GM18868 (cell line): ENCODE results near the gene ITGA11.

Experiments
- ATAC-seq: cut with Tn5 transposase; IDR thresholded peaks from one replicate; pipeline ENCODE4 v1.9.1; 2021; ENCODE audit warnings: mild to moderate bottlenecking, moderate library complexity; ENCODE audit not compliant: unreplicated experiment

Gene ITGA11

DNA sequence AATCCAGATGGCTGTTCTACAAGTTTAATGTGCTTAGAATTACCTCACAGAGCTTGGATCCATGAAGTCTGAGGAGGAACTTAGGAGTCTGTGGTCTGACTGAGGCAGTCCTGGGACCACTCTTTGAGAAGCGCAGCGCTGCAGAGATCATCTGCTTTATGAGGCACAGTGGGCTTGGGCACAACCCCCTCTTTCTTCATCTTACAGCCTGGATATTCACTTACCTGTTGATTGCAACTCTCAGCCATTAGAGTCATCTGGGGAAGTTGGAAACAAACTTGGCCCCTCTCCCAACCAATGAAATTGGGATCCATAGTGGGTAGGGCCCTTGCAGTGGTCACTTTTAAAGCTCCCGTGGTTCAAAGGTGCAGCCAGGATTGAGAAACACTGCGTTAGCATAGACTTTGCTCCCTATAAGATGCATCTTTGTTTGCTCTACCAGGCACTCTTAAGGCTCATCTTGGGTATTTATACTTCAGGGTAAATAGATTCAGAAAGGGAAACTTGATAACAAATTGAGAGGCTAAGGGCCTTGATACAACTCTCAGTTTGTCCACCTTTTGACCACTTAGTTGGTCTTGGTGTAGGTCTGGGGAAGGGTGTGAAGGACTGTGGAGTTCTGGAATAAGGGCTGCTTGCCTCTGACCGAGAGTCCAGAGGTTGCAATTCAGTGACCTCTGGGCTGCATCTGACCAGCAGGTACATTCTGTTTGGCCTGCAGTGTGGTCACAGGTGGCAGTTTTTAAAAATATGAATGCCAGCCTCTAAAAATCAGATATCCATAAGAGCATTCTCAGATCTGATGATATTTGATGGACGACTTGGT is 131.6 kb downstream of the ITGA11 start:
- no peak for ATAC-seq

DNA sequence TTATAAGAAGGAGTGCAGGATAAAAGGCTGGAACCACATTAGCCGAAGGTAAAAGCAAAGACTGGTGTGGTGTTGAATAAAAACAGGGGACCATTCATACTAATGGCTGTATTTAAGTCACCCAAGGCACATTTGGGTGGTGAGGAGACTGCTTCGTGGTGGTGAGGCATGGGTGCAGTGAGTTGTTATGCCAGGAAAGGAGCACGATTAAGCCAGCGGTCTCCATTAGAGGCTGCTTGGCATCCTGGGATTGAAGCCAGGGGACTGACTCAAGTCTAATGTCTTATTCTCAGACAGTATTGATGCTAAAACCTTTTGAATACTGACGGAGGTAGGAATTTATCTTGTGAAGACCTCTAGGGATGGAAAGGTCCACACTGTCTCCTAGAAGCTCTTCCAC is 132.5 kb downstream of the ITGA11 start:
- no peak for ATAC-seq

DNA sequence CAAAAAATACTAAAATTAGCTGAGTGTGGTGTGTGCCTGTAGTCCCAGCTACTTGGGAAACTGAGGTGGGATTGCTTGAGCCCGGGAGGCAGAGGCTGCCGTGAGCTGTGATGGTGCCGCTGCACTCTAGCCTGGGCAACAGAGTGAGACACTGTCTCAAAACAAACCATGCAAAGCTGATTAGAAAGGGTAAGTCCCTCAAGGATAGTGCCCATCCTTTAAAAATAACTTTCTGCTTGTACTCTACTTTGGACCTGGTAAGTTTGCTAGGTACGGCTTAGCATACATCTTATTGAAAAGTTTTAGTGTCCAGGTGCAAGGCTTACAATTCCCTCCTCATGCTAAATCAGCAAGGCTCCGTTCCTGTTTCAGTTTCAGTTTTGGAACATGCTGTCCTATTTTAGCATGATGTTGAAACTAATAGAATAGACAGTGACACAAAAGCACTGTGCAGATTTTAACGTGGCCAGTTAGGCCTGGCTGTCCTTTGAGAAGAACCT is 133.0 kb downstream of the ITGA11 start:
- ATAC-seq: peak; percentile 83

DNA sequence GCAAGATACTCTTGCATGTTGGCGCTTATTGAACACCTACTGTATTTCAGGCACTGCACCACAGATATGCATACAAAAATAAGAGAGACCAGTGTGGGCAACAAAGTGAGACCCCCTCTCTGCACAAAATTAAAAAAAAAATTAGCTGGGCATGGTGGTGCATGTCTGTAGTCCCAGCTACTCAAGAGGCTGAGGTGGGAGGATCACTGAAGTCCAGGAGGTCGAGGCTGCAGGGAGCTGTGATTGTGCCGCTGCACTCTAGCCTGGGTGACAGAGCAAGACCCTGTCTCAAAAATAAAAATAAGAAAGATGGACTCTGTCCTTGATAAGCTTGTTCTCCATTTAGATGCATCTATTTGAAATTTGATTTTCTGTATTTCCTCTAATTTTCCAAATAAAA is 133.6 kb downstream of the ITGA11 start:
- no peak for ATAC-seq

DNA sequence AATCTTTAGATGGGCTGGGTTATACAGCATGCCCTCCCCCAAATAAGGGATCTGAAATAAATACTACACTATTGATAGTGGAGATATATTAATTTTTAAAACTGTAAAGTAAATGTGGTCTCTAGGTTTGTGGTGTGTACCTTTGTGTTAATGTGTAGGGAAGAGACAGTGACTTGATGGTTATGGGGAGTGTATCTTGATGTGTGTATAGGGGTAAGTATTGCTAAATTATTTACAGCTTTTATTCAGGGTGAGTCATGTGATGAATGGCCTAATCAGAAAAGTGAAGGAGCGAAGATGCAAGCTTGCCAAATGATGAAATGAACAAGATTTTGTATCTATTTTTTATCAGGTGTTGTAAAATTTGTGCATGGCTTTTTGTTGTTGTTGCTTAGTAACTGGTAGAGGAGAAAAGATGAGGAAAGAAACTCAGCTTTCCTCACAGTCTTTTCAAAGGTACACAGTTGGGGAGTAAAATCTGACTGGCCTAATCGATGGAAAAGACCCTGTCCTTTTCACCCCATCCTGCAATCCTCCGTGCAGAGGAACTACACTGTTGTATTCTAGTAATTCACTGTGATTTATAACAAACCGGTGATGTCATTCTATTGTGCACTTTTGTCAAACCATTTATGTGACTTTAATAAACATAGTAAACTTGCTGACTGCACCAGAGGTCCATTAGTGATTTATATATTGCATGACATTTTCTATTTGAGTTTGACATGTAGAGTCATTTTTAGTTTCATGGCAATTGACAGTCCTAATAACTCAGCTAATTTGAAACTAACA is 136.8 kb downstream of the ITGA11 start:
- ATAC-seq: no peak

DNA sequence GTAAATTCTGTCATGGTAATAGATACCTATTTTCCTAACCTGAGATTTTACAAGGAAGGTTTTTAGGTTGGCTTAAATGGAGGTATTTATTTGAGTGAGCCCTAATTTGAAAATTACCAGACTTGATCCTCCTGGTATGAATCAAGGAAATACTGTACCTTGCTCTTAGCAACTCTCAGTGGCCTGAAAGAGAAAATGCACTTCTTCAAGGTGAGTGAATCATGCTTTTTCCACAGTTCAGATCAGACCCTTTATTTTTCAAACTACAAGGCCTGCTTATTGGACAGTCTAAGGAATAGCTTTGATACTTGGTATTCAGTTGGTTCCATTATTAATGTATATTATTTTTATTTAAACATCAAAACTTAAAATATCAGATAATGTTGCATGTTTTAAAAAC is 139.0 kb downstream of the ITGA11 start:
- no peak for ATAC-seq

DNA sequence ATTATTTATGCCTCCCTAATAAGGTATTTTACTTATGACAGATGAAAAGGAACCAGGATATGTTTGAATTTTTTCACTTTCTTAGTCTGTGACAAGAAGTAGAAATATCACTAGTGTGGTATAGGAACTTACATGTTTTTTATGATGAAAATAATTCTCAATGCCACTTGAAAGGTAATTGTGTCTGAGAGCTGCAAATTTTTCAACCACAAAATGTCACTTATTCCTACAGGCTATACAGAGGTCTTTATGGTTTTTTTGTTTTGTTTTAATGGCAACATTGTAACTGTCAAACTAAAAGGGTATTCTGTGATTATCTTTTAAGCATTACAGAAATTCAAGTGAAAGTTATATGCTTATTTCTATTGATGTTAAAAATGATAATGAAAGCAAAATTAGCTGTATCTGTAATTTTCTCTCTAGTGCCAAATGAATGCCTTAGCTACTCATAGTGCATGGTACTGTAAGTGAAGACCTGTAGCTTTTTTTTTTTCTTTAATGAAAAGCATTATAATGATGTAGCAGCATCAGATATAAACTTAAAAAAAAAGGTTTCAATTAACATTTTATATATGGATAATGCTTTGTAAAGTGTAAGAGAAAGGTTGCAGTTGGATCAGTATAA is 139.7 kb downstream of the ITGA11 start:
- no peak for ATAC-seq

DNA sequence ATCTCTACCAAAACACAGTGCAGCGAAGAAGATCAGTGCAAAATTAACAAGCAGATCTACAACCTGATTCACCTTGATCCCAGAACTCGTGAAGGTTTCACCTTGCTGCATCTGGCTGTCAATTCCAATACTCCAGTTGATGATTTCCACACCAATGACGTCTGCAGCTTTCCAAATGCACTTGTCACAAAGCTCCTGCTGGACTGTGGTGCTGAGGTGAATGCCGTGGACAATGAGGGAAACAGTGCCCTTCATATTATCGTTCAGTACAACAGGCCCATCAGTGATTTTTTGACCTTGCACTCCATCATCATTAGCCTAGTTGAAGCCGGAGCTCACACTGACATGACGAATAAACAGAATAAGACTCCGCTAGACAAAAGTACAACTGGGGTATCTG is 141.2 kb downstream of the ITGA11 start:
- no peak for ATAC-seq

DNA sequence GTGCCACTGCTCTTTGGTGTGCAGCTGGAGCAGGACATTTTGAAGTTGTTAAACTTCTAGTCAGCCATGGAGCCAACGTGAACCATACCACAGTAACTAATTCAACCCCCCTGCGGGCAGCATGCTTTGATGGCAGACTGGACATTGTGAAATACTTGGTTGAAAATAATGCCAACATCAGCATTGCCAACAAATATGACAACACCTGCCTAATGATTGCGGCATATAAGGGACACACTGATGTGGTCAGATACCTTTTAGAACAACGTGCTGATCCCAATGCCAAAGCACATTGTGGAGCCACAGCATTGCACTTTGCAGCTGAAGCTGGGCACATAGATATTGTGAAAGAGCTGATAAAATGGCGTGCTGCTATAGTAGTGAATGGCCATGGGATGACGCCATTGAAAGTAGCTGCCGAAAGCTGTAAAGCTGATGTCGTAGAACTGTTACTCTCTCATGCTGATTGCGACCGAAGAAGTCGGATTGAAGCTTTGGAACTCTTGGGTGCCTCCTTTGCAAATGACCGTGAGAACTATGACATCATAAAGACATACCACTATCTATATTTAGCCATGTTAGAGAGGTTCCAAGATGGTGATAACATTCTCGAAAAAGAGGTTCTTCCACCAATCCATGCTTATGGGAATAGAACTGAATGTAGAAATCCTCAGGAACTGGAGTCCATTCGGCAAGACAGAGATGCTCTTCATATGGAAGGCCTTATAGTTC is 142.2 kb downstream of the ITGA11 start:
- no peak for ATAC-seq

DNA sequence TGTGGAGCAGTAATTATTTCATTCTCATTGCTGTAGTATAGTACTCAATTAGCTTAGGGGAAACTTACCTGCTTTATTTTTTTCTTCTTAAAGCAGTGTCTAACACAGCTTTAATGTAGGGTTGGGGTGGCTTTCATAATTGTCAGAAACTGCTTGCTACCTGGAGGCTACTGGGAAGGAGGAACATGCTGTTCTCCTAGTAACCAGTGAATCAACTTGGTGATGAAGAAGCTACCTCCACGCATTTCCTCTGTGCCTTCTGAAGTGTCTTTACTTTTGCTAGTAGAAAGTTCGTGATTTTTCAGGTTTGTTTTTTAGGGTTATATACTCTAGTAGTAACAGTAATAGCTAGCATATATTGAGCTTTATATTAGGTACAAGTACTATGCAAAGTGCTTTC is 142.9 kb downstream of the ITGA11 start:
- no peak for ATAC-seq

DNA sequence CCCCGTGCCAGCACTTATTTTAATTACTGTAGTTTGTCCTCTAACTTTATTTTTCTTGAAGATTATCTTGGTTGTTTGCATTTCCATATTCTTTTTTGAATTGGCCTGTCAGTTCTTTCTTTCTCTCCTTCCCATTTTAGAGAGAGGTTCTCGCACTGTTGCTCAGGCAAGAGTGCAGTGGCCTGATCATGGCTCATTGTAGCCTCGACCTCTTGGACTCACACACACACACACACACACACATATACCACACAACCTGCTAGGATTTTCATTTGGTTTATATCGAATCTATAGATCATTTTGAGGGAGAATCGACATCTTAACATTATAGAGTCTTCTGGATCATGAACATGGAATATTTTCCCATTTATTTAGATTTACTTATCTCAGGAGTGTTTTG is 145.7 kb downstream of the ITGA11 start:
- no peak for ATAC-seq

DNA sequence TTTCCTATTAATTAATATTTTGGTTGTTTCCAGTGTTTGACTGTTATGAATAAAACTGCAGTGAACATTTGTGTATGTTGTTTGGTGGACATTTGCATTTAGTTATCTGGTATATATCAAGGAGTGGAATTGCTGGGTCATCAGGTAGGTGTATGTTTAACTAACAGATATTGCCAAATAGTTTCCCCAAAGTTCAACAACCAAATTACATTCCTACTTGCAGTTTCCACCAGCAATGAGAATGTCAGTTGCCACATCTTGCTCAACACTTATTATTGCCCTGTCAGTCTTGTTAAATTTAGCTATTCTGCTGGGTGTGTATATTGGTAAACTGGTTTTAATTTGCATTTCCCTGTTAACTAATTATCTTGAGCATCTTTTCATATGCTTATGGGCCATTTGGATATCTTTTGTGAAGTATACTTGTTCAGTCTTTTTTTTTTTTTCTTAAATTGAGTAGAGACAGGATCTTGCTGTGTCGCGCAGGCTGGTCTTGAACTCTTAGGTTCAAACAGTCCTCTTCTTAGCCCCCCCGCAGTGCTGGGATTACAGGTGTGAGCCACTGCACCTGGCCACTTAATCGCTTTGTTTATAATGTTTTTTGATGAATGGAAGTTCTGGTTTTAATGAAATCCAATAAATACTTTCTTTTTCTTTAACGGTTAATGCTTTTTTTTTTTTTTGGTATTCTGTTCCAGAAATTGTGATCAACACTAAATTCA is 146.5 kb downstream of the ITGA11 start:
- ATAC-seq: no peak

DNA sequence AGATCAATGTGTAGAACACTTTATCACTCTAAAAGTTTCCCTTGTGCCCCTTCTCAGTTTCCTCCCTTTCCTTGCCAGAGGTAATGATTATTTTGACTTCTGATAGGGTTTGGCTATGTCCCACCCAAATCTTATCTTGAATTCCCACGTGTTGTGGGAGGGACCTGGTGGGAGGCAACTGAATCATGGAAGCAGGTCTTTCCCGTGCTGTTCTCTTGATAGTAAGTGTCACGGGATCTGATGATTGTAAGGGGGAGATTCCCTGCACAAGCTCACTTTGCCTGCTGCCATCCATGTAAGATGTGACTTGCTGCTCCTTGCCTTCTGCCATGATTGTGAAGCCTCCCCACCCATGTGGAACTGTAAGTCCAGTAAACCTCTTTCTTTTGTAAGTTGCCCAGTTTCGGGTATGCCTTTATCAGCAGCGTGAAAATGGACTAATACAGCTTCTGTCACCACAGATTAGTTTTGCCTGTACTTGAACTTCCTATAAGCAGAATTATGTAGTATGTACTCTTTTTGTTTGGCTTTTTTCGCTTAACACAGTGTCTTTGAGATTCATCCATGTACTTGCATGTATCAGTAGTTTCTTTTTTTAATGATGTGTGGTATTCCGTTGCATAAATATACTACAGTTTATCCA is 147.2 kb downstream of the ITGA11 start:
- no peak for ATAC-seq

DNA sequence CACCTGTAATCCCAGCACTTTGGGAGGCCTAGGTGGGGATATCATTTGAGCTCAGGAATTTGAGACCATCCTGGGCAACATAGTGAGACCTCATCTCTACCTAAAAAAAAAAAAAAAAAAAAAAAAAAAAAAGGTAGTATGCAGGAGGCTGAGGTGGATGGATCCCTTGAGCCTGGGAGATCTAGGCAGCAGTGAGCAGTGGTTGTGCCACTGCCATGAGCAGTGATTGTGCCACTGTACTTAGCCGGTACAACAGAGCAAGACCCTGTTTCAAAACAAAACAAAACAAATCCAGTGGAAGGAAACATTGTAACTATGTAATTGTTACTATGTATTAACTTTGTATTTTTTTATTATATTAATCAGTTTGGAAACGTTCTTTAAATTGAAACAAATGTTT is 148.6 kb downstream of the ITGA11 start:
- ATAC-seq: no peak

DNA sequence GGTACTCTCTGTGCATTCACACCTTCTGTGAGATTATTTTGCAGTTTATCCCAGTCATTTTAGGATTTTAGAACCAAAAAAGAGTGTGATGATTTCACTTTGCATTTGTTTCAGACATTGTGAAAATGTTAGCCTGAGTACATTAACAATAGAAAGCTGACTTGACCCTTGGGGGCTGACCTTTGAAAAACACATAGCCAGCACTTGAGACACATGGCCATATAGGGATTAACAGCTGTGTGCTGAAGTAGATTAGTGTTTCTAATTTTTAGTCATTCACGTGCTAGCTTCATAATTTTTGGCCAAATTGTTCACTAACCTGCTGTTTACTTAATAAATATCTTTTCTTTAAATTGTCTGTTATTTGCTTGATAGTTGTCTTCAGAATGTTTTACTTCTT is 151.0 kb downstream of the ITGA11 start:
- no peak for ATAC-seq

DNA sequence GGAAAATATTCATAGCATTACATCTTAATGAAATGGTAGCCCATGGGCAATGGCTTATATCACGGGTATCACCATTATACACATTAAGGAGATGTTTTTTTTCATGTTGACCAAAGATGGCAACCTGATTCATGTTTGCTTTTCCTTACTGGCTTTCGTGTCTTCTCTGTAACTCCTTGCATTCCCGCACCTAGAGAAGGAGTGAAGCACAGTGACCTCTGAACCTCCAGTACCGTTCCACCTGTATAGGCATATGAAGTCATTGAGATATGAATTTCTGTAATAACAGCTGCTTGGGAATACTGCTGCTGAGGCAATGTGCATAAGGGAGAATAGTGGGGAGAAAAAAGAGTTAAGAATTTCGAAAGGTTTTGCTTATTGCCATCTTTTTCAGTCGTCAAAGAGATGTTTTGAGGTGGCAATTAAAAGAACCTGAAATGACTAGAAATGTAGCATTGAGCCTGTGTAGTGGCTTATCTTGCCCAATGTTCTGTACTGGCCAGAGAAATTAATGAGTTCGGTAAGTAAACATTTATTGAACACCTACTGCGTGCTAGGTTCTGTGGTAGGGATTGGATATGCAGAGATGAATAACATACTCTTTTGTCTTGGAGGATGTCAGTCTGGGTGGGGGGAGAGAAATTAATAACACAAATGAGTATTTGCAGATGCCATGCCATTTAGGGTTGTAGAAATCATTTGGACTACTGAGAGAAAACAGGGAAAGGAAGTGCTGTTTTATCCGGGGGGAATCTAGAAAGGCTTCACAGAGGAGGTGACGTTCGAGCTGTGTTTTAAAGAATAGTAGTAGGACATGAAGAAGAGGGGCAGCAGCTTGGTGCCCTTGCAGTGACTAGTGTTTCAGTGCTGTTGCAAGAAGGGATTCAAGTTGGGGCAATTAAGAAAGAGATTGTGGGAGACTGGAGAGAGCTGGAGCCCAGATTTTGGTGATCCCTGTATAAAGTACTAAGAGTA is 151.9 kb downstream of the ITGA11 start:
- no peak for ATAC-seq

DNA sequence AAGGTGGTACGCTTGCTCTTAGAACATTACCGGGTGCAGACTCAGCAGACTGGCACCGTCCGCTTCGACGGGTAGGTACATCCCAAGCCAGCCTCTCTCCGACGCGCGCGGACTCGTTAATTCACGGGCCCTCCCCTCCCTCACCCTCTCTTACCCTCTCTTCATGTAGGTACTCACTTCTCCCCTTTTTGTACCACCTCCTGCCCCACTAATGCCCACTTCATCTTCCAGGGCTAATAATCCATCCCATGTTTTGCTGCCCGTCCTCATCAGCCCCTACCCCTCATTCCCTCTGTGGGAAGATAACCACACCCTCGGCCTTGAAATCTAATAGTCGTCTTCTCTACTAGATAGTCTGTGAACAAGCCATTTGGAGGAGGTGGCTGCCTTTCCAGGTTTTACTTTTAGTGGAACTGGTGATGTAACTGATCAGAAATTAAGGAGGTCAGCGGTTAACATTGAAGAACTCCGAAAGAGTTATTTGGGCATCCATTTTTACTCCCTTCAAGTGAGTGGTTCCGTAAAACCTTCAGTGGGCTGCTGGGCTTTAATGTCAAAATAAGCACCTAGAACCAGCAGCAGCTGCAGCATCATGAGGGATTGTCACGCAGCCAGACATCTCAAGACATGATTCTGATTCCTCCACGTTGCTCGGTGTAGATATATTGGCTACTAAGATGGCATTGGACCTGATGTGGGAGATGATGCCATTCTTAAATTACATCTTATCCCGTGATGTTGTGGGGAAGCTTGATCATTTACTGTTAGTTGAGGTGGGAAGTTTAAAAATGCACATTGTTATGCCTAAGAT is 153.2 kb downstream of the ITGA11 start:
- no peak for ATAC-seq

DNA sequence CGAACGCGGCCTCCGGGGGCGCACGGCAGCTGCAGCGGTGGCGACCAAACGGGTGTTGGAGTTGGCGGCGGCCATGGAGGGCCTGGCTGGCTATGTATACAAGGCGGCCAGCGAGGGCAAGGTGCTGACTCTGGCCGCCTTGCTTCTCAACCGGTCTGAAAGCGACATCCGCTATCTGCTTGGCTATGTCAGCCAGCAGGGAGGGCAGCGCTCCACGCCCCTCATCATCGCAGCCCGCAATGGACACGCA is 153.7 kb downstream of the ITGA11 start:
- no peak for ATAC-seq
